Adipose tissue (tissue), 3 donors: ENCODE measurements around the gene CPLX4. TPM values are rescaled to one million over a fixed set of nuclear protein-coding genes. Genes with fewer than 3 reads are reported as not detected.

Experiments
- H3K27ac ChIP-seq: one replicate; pipeline ENCODE4 v1.5.1; 2013; ENCODE audit warnings: low read depth, low read length
- WGBS, 3 donors: extraction: QIAGEN DNeasy Blood & Tissue Kit; methylation state at CpG; one replicate each; pipeline ENCODE4 v1.1.7; 2013; 5-methylcytosine and 5-hydroxymethylcytosine counted together
- polyA plus RNA-seq, 3 donors: library from polyadenylated mRNA; stranded (reverse); fragments of 200-250 nt; gene quantifications; one replicate each; pipeline ENCODE4 v1.2.3, GENCODE V29; 2013
- donor health status: healthy with polysubstance abuse.
- donor health status: Bipolar disorder and iron deficiency.
- donor health status: healthy.

The CPLX4 gene
- polyA plus RNA-seq, 3 donors = 0.07 TPM; not detected in 2

DNA sequence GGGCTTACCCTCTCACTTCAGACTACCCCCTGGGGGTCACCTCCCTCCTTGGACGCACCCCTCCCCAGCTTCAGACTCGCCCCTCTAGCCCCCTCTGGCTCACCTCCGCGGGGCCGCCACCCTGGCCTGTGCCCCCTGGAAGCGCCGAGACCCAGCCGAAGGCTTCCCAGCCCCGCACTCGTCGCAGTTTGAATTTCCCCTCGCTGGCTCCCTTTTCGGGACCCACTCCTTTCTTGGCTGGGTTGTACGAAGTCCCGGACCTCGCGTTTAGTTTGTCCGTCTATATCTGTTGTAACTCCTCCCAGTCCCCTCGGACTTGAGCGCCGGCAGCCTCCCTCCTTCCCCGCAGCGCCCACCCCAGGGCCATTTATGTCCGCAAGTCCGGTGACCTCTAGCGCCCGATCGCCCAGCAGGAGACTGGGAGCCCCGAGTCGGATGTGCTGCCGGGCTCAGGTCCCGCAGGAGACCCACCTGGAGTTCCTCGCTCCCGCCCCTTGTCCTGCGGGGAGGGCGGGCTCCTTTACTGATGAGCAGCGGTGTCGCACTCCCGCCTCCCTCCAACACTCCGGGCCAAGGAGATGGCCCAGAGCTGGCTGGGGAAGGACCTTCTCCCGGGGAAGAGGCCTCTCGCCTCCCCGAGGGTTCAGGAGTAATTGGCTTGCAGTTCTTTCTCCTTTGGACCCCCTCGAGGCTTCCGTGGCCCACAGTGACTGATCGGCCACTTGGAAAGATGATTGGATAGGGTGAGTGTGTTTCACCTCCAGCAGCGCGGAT lies 44.5 kb downstream of the CPLX4 start:
- WGBS, 3 donors = 3 to 5% (median 4%) methylated on average over 48 of the region's 48 CpGs
- H3K27ac ChIP-seq = no peak overlapping the region

DNA sequence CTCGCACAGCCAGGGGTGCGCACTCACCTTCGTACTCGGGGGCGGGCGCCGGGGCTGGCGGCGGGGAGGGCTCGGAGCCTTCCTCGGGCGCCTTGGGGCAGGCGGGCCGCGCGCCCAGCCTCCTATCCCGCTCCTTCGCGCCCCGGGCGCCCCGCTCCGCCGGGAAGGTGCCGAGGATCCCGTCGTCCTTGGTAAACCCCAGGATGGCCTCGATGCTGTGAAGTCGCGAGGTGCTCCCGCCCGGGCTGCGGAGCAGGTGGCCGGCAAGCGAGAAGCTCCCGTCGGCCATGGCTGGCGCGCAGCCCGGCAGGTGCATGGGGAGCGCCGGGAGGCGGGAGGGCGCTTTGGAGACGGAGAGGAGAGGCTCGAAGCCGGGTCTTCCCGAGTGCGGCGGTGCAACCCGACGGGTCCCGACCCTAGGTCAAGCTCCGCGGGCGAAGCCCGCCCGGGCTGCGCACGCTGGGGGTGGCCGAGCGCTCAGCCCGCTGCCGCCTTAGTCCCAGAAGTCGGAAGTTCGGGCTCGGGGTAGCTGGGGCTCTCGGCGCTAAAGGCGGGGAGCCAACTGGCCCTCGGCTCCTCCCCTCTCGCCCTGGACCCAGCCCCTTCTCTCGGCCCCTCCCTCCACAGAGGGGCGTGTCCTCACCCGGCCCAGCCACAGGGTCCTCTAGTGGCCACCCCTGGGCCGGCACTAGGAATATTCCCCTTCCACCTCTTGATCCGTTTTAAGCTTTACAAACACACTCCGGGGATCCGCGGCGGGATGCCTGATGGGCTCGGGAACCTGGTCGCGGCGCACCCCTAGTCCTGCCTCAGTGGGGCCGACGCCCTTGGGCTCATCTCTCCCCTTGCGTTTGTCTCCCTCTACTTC lies 45.3 kb downstream of the CPLX4 start, which contains the start of gene RAX:
RAX (minus strand) TSS at position 564 of the 868 bp plus-strand sequence; CDS start at position 316, 248 bp downstream.
- H3K27ac ChIP-seq = no peak within 1 kb of the TSS
- WGBS, 3 donors = 1 to 3% (median 2%) methylated on average over 74 to 88 of the region's 88 CpGs

DNA sequence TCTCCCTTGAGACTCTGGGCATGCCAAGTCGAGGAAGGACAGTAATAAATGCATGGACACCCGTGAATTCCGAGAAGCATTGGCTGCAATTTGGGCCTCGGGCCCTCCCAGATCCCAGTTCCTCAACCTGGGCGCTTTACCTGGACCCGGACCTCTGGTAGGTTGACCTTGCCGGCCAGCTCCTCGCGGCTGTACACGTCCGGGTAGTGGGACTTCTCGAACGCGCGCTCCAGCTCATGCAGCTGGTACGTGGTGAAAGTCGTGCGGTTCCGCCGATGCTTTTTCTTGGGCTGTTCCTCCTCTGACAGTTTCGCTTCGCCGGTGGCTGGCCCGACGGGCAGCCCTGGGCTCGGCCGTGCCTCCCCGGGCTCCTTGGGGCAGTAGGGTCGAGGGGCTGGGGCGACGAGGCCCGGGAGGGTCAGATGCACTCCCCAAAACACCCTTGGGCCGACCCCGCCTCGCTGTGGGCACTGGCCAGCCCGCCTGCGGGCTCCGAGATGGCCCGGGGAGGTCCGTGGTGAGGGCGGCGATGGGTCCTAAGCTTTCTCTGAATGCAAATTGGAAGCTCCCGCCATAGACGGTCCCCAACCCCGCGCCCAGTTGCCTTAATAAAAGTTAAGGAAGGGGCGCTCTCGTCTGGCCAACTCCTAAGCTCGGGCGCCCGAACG lies 46.1 kb downstream of the CPLX4 start:
- no peak overlapping the region for H3K27ac ChIP-seq
- WGBS, 3 donors = 3 to 5% (median 3%) methylated on average over 51 to 52 of the region's 52 CpGs

DNA sequence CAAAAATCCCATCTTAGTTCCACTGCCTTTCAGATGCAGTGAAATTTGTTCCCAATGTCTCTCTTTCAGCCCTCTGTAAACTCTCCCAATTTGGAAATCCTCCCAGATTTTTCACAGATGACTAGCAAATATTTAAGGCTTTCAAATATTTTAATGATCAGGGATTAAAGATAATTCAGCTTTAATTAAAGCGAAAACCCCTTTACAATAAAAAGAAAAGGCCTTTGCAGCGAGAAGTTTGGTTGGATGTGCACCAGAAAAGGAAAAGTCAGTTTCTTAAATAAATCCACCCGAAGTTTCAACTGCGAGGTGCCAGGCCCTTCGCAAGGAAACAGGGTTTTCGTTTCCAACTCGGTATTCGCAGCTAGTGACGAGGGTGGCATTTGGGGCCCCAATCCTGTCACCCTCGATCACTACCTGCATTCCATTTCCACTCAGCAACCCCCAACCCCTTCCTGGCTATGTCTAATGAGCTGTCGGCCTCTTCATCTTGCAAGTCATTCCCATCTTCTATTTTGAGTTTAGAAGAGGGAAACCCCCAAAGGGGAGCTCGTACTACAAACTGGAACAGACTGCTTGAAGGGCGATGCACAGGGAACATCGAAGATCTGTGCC lies 46.7 kb downstream of the CPLX4 start:
- no peak overlapping the region for H3K27ac ChIP-seq
- 15 to 21% (median 20%) methylated on average over 14 of the region's 14 CpGs for WGBS, 3 donors

DNA sequence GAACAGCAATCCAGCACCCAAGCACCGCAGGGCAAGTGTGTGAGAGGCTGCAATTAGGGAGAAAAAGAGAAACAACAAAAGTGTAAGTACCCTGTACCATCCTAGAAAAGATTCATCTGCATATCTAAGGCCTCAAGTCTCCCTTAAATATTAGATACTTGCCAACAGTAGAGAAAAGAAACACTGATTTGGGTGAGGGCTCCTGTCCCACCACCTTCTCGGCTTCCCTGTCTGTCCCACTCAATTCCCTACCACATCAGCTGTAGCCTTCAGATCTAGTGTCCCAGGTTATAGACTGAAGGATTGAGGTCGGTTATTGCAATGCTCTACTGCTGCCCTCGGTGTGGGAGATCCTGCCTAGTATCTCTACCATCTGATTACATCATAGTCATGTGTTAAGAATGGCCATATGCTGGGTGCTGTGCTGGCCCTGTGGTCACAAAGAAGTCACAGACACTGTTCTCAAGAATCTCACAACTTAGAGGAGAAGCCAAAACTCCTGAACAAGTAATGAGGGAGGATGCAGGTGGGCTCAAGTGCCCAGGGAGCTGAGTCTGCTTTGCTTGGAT lies 47.7 kb downstream of the CPLX4 start:
- WGBS, 3 donors = 15 to 29% (median 20%) methylated on average over 4 of the region's 4 CpGs
- no peak overlapping the region for H3K27ac ChIP-seq

DNA sequence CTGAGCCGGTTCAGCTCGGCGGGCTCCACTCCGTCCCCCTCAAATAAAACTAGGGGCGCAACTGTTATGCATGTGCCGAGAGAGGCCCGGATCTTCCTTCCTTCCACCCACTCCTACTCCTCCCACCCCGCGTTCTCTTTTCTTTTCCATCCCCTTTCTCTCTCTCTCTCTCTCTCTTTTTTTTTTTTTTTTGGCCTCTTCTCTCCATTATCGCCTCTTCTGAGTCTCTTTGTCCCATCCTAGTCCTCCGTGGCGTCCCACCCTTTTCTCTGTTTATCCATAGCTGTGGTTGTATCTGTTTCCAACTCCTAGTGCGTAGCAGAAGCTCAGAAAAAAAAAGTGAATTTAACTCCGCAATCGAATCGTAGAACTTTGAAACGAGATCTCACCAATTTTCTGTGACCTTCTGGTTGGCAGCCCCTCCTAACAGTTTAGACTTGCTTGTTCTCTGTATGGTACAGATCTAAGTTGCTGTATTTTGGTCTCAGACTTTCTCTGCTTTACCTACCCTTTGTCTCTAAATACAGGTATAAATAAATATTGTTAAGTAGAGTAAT lies 48.8 kb downstream of the CPLX4 start:
- WGBS, 3 donors = 6 to 14% (median 7%) methylated on average over 12 to 17 of the region's 17 CpGs

DNA sequence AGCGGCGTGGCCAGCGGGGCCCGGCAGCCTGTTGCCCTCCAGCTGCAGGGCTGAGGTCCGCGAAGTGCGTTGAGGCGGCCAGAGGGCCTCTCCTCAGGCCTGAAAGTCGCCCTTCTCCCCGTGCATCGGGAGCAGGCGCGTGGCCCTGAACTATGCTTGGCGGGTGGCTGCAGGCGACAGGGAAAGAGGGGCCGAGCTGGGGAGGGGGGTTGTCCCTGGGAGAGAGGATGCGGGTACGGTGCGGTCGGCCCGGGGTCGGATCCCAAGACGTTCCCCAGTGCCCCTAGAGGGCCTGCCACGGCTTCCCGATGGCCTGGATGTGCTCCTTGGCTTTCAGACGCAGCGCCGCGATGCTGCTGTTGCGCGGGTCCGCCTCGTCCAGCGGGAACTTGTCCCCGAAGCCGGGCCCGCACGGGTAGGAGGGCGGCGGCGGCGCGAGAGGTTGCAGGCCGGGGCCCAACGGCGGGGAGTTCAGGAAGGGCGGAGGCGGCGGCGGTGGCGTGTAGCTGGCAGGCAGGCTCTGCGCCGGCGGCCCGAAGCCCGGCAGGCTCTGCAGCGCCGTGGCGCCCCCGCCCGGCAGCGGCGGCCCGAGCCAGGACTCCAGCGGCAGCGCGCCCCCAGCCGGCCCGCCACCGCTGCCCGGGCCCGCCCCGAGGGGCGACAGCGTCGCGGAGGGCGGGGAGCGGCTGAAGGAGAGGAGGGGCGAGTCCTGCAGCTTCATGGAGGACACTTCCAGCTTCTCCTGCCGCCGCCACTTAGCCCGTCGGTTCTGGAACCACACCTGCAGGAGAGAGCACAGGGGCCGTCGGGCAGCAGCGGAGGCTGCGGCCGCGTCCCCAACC lies 49.5 kb downstream of the CPLX4 start:
- no peak overlapping the region for H3K27ac ChIP-seq
- 1 to 3% (median 2%) methylated on average over 67 to 90 of the region's 90 CpGs for WGBS, 3 donors

More for the DNA sequence above, 48.8 kb downstream of the CPLX4 start:
- H3K27ac ChIP-seq = no peak overlapping the region

DNA sequence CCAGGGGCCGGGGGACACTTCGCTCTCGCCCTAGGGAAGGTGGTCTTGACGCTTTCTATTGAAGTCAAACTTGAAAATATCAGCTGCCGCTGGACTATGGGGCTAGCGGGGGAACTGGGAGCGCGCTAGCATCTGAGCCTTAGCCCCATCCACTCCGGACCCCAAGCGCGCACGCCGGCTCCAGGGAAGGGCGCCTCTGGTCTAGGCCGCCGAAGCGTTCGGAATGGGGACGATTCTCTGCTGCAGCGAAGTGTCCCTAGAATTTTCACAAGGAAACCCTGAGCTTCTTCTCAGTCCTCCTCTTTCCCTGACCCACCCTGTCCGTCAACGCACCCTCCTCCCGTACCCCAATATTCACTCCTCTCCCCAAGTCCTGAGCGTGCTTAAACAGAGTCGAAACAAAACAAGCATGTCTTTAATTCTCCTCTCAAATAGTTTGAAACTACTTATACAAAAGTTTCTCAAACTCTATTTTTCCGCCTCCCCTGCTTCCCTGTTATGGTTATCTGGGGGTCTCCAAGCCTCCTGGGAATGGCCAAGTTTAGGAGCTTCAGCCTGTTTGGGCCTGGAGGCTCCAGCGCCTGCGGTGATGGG lies 50.2 kb downstream of the CPLX4 start:
- WGBS, 3 donors = 7 to 11% (median 7%) methylated on average over 28 of the region's 28 CpGs
- no peak overlapping the region for H3K27ac ChIP-seq

DNA sequence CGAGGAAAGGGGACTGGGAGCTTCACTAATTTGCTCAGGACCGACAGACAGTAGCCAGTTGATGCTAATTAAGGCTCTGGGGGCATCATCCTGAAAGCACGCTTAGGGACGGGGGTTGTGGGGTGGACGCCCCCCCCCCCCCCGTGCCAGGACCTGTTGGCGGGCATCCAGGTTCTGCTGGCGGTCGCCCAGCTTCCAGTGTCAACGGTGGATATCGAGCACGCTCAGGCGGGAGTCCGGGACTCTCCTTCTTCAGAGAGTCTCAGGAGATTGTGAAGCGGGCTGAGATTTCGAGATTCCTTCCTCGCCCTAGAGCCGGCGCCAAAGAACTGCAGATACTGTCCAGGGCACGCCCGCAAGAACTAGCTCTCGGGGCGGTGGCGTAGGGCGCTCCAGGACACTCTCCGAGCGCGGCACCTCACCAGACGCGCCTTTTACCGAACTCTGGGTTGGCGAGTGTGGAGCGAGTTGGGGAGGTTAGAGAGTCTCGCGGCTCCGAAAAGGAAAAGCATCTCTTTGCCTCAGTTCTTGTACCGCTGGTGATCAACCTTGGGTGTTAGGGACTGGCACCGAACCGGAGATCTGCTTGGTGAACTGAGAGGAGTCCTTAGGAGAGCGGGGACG lies 50.8 kb downstream of the CPLX4 start:
- WGBS, 3 donors = 1 to 4% (median 2%) methylated on average over 39 to 41 of the region's 41 CpGs
- no peak overlapping the region for H3K27ac ChIP-seq

DNA sequence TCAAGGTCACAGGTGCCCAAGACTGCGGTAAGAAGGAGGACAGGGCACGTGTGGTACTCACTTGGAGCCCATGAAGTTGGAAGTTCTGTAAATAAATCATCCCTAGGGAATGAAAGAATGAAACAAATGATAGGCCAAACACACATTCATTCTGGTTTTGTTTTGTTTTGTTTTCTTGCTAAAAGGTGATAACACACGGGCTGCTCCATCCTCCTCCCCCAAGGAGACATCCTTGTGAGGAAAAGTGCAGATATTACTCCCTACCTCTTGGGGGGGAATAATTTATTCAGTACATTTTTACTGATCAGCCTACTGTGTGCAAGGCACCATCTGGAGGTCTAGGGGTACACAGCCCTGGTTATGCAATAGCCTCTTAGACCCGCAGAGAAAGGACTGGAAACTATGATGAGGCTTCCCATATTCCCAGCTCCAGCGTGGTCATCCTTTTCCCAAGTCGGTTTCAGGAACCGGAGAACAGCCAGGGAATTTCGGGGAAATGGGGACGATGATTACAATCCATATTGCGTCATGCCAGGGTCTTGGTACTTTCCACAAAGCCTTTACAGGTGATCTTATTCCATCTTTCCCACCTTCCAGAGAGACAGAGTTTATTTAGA lies 51.5 kb downstream of the CPLX4 start:
- H3K27ac ChIP-seq = no peak overlapping the region
- 6 to 12% (median 11%) methylated on average over 10 of the region's 10 CpGs for WGBS, 3 donors

DNA sequence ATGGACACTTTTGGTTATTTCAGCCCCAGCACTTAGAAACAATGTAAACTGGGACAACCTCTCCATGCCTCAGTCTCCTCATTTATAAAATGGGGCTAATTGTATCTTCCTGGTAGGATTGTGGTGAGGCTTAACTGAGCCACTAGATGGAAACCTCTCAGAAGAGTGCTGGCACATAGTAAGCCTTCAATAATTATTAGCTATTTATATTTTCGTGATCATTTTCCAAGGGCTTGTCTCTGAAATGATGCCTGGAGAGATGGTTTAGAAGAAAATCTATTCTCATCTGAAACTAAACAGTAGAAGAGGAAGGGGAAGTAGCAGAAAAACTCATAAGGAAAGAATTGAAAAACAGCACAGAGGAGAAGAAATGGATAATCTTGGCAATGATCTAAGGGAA lies 52.0 kb downstream of the CPLX4 start:
- 11 to 30% (median 26%) methylated on average over 1 of the region's 1 CpG for WGBS, 3 donors
- H3K27ac ChIP-seq = no peak overlapping the region

DNA sequence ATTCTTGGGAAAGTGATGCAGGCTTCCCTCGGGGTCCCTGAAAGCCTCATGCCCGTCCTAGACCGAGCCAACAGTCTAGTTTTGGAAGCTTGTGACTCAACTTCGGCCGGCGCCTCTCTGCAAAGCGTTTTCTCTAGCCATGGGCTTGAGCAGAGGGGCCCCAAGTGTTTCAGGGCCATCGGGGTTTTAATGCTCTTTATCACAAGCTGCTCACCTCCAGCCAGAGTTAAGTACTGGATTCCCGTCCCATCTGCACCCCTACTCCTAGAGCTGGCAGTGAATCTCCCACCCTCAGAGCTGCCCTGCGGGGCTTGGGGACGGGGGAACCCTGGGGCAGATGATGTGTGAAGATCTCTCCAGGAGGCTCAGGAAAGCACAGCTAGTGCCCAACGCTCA lies 52.5 kb downstream of the CPLX4 start:
- no peak overlapping the region for H3K27ac ChIP-seq
- 4 to 10% (median 10%) methylated on average over 12 of the region's 12 CpGs for WGBS, 3 donors

DNA sequence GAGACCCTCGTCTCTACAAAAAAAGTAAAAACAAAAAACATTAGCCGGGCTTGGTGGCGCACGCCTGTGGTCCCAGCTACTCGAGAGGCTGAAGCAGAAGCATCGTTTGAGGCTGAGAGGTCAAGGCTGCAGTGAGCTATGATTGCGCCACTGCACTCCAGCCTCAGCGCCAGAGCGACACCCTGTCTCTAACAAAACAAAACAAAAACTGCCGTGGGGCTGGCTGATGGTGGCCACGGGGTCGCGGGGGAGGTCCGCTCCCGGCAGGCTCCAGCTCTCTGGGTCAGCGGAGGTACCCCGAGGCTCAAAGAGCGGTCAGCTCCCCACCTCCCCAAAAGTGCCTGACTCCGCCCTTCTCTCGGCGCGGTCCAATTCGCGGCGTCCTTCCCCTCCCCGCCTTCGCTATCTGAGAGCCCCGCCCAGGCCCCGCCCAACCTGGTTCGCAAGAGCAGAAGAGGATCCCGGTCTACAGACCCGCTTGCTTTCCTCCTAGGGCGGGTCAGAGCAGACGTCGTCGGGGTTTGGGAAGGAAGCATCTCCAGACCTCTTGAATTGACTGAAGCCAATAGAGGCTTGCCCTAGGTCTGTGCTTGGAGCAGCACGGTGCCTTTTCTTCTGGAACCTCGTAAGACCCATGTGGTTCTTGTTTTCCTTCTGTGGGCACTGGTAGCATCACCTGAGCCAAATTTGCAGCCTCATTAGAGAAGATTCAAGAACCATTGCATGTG lies 53.0 kb downstream of the CPLX4 start:
- H3K27ac ChIP-seq = no peak overlapping the region
- WGBS, 3 donors = 2 to 5% (median 3%) methylated on average over 35 to 38 of the region's 38 CpGs

DNA sequence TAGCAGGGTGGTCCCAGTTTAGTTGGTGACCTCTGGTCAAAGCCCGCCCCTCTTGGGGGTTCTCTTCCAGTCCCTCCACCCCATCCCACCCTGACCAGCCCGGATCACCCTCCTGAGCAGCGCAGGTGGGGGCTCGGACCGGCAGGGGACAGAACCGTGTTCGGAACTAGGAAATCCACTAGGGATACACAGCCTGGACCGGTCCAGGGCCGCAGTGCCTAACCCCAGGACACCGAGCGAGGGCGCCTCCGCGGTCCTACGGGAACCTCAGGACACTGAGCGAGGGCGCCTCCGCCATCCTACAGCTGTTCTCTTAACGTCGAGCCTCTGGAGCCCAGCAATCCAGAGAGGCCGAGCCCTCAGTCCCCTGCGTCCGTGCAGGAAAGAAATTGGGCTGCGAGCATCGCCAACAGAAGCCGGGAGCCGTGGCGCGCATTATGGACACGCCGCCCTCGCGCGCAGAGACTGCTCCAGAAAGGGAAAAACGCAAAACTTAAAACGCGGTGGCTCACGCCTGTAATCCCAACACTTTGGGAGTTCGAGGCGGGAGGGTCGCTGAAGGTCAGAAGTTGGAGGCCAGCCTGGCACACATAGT lies 53.7 kb downstream of the CPLX4 start:
- WGBS, 3 donors = 5 to 6% (median 5%) methylated on average over 41 of the region's 41 CpGs
- H3K27ac ChIP-seq = no peak overlapping the region

DNA sequence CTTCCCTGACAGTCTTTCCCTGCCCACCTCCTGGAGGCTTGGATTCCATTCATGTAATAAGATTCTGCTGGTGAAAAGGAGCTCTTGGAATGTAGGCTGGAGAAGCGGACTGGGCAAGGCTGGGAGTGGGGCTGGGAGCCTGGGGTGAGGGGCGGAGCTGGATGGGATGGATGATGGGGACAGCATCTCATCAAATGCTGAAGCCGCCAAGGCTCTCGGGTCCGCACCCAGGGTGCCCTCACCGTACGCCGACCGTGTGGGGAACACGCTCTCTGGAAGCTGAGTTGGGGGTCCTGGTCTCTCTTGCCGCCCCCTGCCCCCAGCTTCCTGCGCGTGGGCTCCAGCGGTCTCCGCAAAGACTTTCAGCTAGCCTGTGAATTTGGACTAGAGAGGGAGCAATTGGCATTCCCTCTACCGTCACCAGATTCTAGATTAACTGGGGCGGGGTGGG lies 54.3 kb downstream of the CPLX4 start:
- H3K27ac ChIP-seq = no peak overlapping the region
- 6 to 10% (median 7%) methylated on average over 17 of the region's 17 CpGs for WGBS, 3 donors
